Suprapubic skin (tissue), 4 donors: Measurements from ENCODE around the gene DST. TPM values are rescaled to one million over a fixed set of nuclear protein-coding genes. Genes with fewer than 3 reads are reported as not detected.

Source experiments
- DNase-seq, 2 donors: peaks; one replicate each; pipeline ENCODE4 v3.0.0-alpha.2; 2019; ENCODE audit warnings: low spot score in 2 of 2
- H3K27ac ChIP-seq: fragments of 200-600 bp; sonication (generic); one replicate; pipeline ENCODE4 v1.5.1; 2019
- H3K27me3 ChIP-seq: fragments of 200-600 bp; sonication (generic); one replicate; pipeline ENCODE4 v1.5.1; 2019
- H3K36me3 ChIP-seq: fragments of 200-600 bp; sonication (generic); one replicate; pipeline ENCODE4 v1.5.1; 2019
- H3K4me1 ChIP-seq: fragments of 200-600 bp; sonication (generic); one replicate; pipeline ENCODE4 v1.5.1; 2019
- H3K4me3 ChIP-seq: fragments of 200-600 bp; sonication (generic); one replicate; pipeline ENCODE4 v1.5.1; 2019; ENCODE audit warnings: mild to moderate bottlenecking
- H3K9me3 ChIP-seq: fragments of 200-600 bp; sonication (generic); one replicate; pipeline ENCODE4 v1.5.1; 2019
- EP300 ChIP-seq: sonication (generic); formaldehyde crosslinking; IDR thresholded peaks from one replicate; pipeline ENCODE4 v1.6.1; 2017; ENCODE audit warnings: antibody characterized with exemption
- POLR2A ChIP-seq, 2 donors: fragments of 450-650 bp; IDR thresholded peaks; one replicate each; pipeline ENCODE4 v1.6.1; 2017; ENCODE audit warnings: antibody characterized with exemption in 2 of 2, mild to moderate bottlenecking in 2 of 2, moderate library complexity in 2 of 2
- POLR2AphosphoS5 ChIP-seq, 3 donors: sonication (generic); formaldehyde crosslinking; IDR thresholded peaks; one replicate each; pipeline ENCODE4 v1.6.1; 2017; ENCODE audit warnings: antibody characterized with exemption in 3 of 3
- WGBS: methylation state at CpG from one replicate; pipeline ENCODE4 v1.1.5; 2018; 5-methylcytosine and 5-hydroxymethylcytosine counted together
- total RNA-seq, 4 donors: library from RNA; depleted of rRNA; stranded (reverse); fragments of >200 nt; gene quantifications; one replicate each; pipeline ENCODE4 v1.1.0, GENCODE V29; 2016
- TF ChIP-seq, protein P1 (sequence below), 2 donors: fragments of 200-600 bp in 1 of 2; fragments of 450-650 bp in 1 of 2; sonication (generic) in 1 of 2; IDR thresholded peaks; one replicate each; pipeline ENCODE4 v1.5.1; 2016 to 2019; ENCODE audit warnings: antibody characterized with exemption in 2 of 2, mild to moderate bottlenecking in 1 of 2, moderate library complexity in 1 of 2

DST gene
- total RNA-seq, 4 donors from 2014 or later, result 637 to 1,048 (median 751) TPM

GRCh38 chr6:56628105-56628504 lies 14.6 kb downstream of the DST start:
- Histone ChIP-seq H3K27ac (no peak overlapping the region), H3K4me3 (no peak overlapping the region), H3K36me3 (peaks cover 69% of the 10 kb centered on the region), H3K9me3 (no peaks in the 10 kb centered on the region), H3K4me1 (no peaks in the 10 kb centered on the region), H3K27me3 (no peaks in the 10 kb centered on the region)
- no peak for DNase-seq
- WGBS, result 79% methylated on average over 5 of the region's 5 CpGs
- TF ChIP-seq, protein P1, sequence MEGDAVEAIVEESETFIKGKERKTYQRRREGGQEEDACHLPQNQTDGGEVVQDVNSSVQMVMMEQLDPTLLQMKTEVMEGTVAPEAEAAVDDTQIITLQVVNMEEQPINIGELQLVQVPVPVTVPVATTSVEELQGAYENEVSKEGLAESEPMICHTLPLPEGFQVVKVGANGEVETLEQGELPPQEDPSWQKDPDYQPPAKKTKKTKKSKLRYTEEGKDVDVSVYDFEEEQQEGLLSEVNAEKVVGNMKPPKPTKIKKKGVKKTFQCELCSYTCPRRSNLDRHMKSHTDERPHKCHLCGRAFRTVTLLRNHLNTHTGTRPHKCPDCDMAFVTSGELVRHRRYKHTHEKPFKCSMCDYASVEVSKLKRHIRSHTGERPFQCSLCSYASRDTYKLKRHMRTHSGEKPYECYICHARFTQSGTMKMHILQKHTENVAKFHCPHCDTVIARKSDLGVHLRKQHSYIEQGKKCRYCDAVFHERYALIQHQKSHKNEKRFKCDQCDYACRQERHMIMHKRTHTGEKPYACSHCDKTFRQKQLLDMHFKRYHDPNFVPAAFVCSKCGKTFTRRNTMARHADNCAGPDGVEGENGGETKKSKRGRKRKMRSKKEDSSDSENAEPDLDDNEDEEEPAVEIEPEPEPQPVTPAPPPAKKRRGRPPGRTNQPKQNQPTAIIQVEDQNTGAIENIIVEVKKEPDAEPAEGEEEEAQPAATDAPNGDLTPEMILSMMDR (IDR thresholded peaks at IDR 0.05), result no peak
- no peak for TF ChIP-seq EP300

DNA sequence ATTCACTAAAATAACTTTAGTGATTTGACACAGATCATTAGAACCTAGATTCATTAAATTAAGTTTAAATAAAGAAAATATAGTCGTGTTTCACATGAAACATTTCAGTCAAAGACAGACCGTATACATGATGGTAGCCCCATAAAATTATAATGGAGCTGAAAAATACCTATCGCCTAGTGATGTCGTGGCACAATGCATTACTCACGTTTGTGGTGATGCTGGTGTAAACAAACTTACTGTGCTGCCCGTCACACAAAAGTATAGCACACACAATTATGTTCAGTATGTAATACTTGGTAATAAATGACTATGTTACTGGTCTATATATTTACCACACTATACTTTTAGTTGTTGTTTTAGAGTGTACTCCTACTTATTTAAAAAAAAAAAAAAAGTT lies 17.3 kb downstream of the DST start:
- Histone ChIP-seq H3K36me3 (peaks cover 68% of the 10 kb centered on the region), H3K27me3 (no peaks in the 10 kb centered on the region), H3K27ac (no peak overlapping the region), H3K9me3 (no peaks in the 10 kb centered on the region), H3K4me3 (no peak overlapping the region), H3K4me1 (no peaks in the 10 kb centered on the region)
- WGBS, result 79% methylated on average over 6 of the region's 6 CpGs
- DNase-seq, result no peak
- no peak for TF ChIP-seq POLR2A (IDR thresholded peaks at IDR 0.05)
- TF ChIP-seq, protein P1 (IDR thresholded peaks at IDR 0.05), result no peak
- TF ChIP-seq POLR2AphosphoS5 (IDR thresholded peaks at IDR 0.05), result no peak
- TF ChIP-seq EP300, result no peak

DNA sequence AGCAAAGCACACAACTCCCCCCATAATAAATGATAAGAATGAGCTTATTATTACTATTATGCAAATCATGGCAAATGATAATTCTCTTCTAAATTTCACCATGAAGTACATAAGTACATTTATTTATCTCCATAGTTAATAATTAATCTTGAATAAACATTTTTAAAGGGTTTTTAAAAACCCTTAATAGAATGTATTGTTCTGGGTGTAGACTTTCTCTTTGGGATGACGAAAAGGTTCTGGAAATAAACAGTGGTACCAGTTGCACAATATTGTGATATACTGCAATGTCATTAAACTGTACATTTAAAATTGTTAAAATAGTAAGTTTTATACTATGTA lies 18.0 kb downstream of the DST start:
- 90% methylated on average over 1 of the region's 1 CpG for WGBS
- peaks cover 67% of the 10 kb centered on the region for H3K36me3 ChIP-seq
- no peak for TF ChIP-seq POLR2A (IDR thresholded peaks at IDR 0.05)

DNA sequence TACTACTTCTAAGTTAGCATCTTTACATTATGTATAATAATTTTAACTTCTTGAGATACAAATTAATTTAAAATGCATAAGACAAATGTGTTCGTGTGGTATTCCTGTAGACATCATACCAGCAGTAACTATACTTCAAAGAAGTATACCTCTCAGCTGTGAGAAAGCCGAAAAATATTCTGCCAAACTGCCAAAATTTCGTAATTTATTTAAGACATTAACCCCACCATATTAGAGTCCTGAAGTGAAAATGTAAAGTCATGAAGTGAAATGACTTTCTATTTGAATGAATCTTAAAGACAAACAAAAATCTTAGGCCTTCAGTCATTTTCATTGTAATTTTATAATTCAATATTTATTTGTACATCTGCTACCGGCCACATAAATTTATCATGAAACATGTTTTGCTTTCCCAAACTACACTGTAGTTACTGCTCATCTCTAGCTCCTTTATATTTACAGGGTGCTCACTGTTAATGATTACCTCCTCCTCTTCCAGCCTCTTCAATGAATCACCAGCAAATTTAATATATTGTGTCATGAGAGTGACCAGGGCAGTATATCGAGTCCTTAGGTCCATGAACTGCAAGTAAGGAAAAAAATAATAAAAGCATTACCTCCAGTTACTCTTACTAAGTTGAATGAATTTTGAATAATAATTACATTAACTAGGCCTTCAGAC lies 18.5 kb downstream of the DST start:
- no peak for DNase-seq
- WGBS, result 80% methylated on average over 5 of the region's 5 CpGs
- Histone ChIP-seq H3K27me3 (no peaks in the 10 kb centered on the region), H3K9me3 (no peaks in the 10 kb centered on the region), H3K27ac (no peak overlapping the region), H3K36me3 (peaks cover 67% of the 10 kb centered on the region), H3K4me3 (no peak overlapping the region), H3K4me1 (no peaks in the 10 kb centered on the region)
- TF ChIP-seq, protein P1 (IDR thresholded peaks at IDR 0.05), result no peak
- TF ChIP-seq POLR2AphosphoS5 (IDR thresholded peaks at IDR 0.05), result no peak
- TF ChIP-seq POLR2A (IDR thresholded peaks at IDR 0.05), result no peak
- TF ChIP-seq EP300, result no peak

More for the DNA sequence above, 18.0 kb downstream of the DST start:
- Histone ChIP-seq H3K27me3 (no peaks in the 10 kb centered on the region), H3K9me3 (no peaks in the 10 kb centered on the region), H3K4me3 (no peak overlapping the region), H3K27ac (no peak overlapping the region), H3K4me1 (no peaks in the 10 kb centered on the region)
- no peak for DNase-seq

GRCh38 chr6:56620229-56620868 lies 22.3 kb downstream of the DST start:
- DNase-seq, result no peak
- no peak overlapping the region for H3K27ac ChIP-seq
- 90% methylated on average over 12 of the region's 12 CpGs for WGBS
- H3K9me3 ChIP-seq, result no peaks in the 10 kb centered on the region
- H3K4me3 ChIP-seq, result no peak overlapping the region
- H3K36me3 ChIP-seq, result peaks cover 59% of the 10 kb centered on the region
- no peaks in the 10 kb centered on the region for H3K27me3 ChIP-seq
- H3K4me1 ChIP-seq, result no peaks in the 10 kb centered on the region
- no peak for TF ChIP-seq POLR2AphosphoS5 (IDR thresholded peaks at IDR 0.05)
- no peak for TF ChIP-seq POLR2A (IDR thresholded peaks at IDR 0.05)
- no peak for TF ChIP-seq EP300
- TF ChIP-seq, protein P1 (IDR thresholded peaks at IDR 0.05), result no peak
